Muscle of arm (tissue), 12 donors: ENCODE data around the gene OR2V2. TPM values are rescaled to one million over a fixed set of nuclear protein-coding genes. Genes with fewer than 3 reads are reported as not detected.

Experiments used
- DNase-seq: peaks from one replicate; pipeline ENCODE4 v3.0.0-alpha.2; 2013
- polyA plus RNA-seq, 12 donors: library from polyadenylated mRNA; unstranded; fragments of 120-200 nt; gene quantifications; one replicate each; pipeline ENCODE4 v1.2.1, GENCODE V29; 2013; ENCODE audit not compliant: insufficient read length in 12 of 12

Gene OR2V2
- polyA plus RNA-seq, 12 donors = 0.04 to 0.07 TPM; not detected in 10

- peak; percentile 85 for DNase-seq
Observed at GRCh38 chr5:181207214-181207959, 60.0 kb downstream of the OR2V2 start.

- DNase-seq = no peak
Observed at GRCh38 chr5:181207960-181208253, 60.5 kb downstream of the OR2V2 start.

Other genes starting within 250 kb of the OR2V2 start
- 10 to 100 TPM in 1 of 12 donors, under 1 TPM in 3, not detected in 8; 0.15 to 16.1 (median 0.21) TPM for gene BTNL8, start 248.4 kb upstream of the OR2V2 start, polyA plus RNA-seq
- 1 to 10 TPM in 1 of 12 donors, under 1 TPM in 3, not detected in 8; 0.07 to 7.2 (median 0.13) TPM for gene BTNL3, start 158.7 kb upstream of the OR2V2 start, polyA plus RNA-seq
- 10 to 100 TPM in 8 of 12 donors, 1 to 10 TPM in 3, not detected in 1; 6.2 to 20.8 (median 13.6) TPM for gene BTNL9, start 107.3 kb upstream of the OR2V2 start, polyA plus RNA-seq
- gene OR2V1, start 16.4 kb upstream of the OR2V2 start, polyA plus RNA-seq = not detected
- 10 to 100 TPM in 9 of 12 donors, 1 to 10 TPM in 2, not detected in 1; 2.3 to 24.0 (median 13.9) TPM for gene TRIM7, start 57.6 kb downstream of the OR2V2 start, polyA plus RNA-seq
- 10 to 100 TPM in 11 of 12 donors, not detected in 1; 13.1 to 23.2 (median 16.6) TPM for gene TRIM41, start 75.7 kb downstream of the OR2V2 start, polyA plus RNA-seq
- 1,000 to 10,000 TPM in 11 of 12 donors, 100 to 1,000 TPM in 1; 840 to 3,401 (median 2,996) TPM for gene RACK1, start 96.3 kb downstream of the OR2V2 start, polyA plus RNA-seq
- 10 to 100 TPM in 8 of 12 donors, 1 to 10 TPM in 3, not detected in 1; 9.1 to 30.5 (median 20.4) TPM for gene TRIM52, start 113.6 kb downstream of the OR2V2 start, polyA plus RNA-seq
- not detected for gene OR4F3, start 219.7 kb downstream of the OR2V2 start, polyA plus RNA-seq